Subcutaneous adipose tissue (tissue), 4 donors: ENCODE data around the gene GLRX5. TPM values are rescaled to one million over a fixed set of nuclear protein-coding genes. Genes with fewer than 3 reads are reported as not detected.

Experiments
- CTCF ChIP-seq: fragments of 450-650 bp; IDR thresholded peaks from one replicate; pipeline ENCODE4 v1.5.1; 2016; ENCODE audit warnings: low read depth, mild to moderate bottlenecking, control low read depth, antibody characterized with exemption, moderate library complexity
- total RNA-seq, 4 donors: library from RNA; depleted of rRNA; stranded (reverse); fragments of >200 nt; gene quantifications; one replicate each; pipeline ENCODE4 v1.1.0, GENCODE V29; 2016

Gene GLRX5
- total RNA-seq, 4 donors from 2014 or later, result 17.7 to 48.8 (median 20.5) TPM

- TF ChIP-seq CTCF, result no peak
Observed at GRCh38 chr14:95526483-95527386, 8.1 kb upstream of the GLRX5 start.

GRCh38 chr14:95527387-95528002 is 7.4 kb upstream of the GLRX5 start:
- no peak for TF ChIP-seq CTCF

GRCh38 chr14:95529216-95529615 is 5.6 kb upstream of the GLRX5 start:
- TF ChIP-seq CTCF, result no peak

- TF ChIP-seq CTCF, result no peak
Observed at GRCh38 chr14:95530473-95531276, 4.2 kb upstream of the GLRX5 start.

- no peak for TF ChIP-seq CTCF
Observed at GRCh38 chr14:95531473-95531872, 3.4 kb upstream of the GLRX5 start.

GRCh38 chr14:95531969-95532368 is 2.9 kb upstream of the GLRX5 start:
- no peak for TF ChIP-seq CTCF

GRCh38 chr14:95533391-95533821 is 1.4 kb upstream of the GLRX5 start:
- TF ChIP-seq CTCF, result no peak
